Lower leg skin (tissue), 3 donors: ENCODE measurements around the gene AKT1S1.

ENCODE experiments used
- CTCF ChIP-seq, 3 donors: fragments of 450-650 bp; IDR thresholded peaks; one replicate each; pipeline ENCODE4 v1.5.1; 2016; ENCODE audit warnings: antibody characterized with exemption in 3 of 3, mild to moderate bottlenecking in 3 of 3, moderate library complexity in 2 of 3
- POLR2A ChIP-seq, 2 donors: fragments of 450-650 bp; IDR thresholded peaks; one replicate each; pipeline ENCODE4 v1.6.1; 2016 to 2017; ENCODE audit warnings: antibody characterized with exemption in 2 of 2, mild to moderate bottlenecking in 1 of 2, moderate library complexity in 1 of 2

GRCh38 chr19:49839713-49840112 is 37.4 kb downstream of the AKT1S1 start:
- no peak for TF ChIP-seq CTCF (IDR thresholded peaks at IDR 0.05)
- no peak for TF ChIP-seq POLR2A (IDR thresholded peaks at IDR 0.05)
